Muscle layer of colon (tissue), 2 donors: ENCODE data around the gene N4BP2L2.

Experiments used
- H3K27ac ChIP-seq: one replicate; pipeline ENCODE4 v1.7.0; 2013; ENCODE audit warnings: low read depth, mild to moderate bottlenecking, low read length, moderate library complexity
- H3K27me3 ChIP-seq, 2 donors: one replicate each; pipeline ENCODE4 v1.7.0; 2013; ENCODE audit warnings: low read length in 2 of 2, mild to moderate bottlenecking in 2 of 2; ENCODE audit not compliant: insufficient read depth in 2 of 2, control insufficient read depth in 1 of 2
- H3K36me3 ChIP-seq: one replicate; pipeline ENCODE4 v1.7.0; 2013; ENCODE audit warnings: mild to moderate bottlenecking, low read length; ENCODE audit not compliant: insufficient read depth
- H3K4me1 ChIP-seq: one replicate; pipeline ENCODE4 v1.7.0; 2013; ENCODE audit warnings: mild to moderate bottlenecking, low read length; ENCODE audit not compliant: insufficient read depth
- H3K4me3 ChIP-seq, 2 donors: one replicate each; pipeline ENCODE4 v1.7.0; 2013; ENCODE audit warnings: low read length in 2 of 2, low read depth in 1 of 2, mild to moderate bottlenecking in 1 of 2, moderate library complexity in 1 of 2
- H3K9ac ChIP-seq: one replicate; pipeline ENCODE4 v1.7.0; 2013; ENCODE audit warnings: low read length
- H3K9me3 ChIP-seq: one replicate; pipeline ENCODE4 v1.7.0; 2013; ENCODE audit warnings: mild to moderate bottlenecking, low read length
- donor health status: abdominal sarcoma.
- donor health status: Adenocarcinoma of cecum.

N4BP2L2 gene

DNA sequence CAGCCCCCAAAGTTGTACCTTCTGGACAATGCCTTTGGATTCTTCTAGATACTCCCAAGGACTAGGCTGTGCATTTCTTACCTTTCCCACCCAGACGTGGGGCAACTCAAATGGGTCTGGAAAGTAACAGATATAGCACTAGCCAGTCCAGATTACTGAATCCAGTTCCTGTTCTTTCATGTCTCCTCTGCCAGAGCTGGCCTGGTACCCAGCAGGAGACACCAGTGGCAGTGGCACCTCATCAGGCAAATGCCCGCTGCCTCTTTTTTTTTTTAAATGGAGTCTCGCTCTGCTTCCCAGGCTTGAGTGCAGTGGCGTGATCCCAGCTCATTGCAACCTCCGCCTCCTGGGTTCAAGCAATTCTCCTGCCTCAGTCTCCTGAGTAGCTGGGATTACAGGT is 43.2 kb downstream of the N4BP2L2 start:
- no peaks in the 10 kb centered on the region for H3K27me3 ChIP-seq
- H3K4me1 ChIP-seq: no peaks in the 10 kb centered on the region
- no peak overlapping the region for H3K27ac ChIP-seq
- H3K9ac ChIP-seq: no peak overlapping the region
- H3K4me3 ChIP-seq: no peak overlapping the region
- no peaks in the 10 kb centered on the region for H3K36me3 ChIP-seq
- no peaks in the 10 kb centered on the region for H3K9me3 ChIP-seq

DNA sequence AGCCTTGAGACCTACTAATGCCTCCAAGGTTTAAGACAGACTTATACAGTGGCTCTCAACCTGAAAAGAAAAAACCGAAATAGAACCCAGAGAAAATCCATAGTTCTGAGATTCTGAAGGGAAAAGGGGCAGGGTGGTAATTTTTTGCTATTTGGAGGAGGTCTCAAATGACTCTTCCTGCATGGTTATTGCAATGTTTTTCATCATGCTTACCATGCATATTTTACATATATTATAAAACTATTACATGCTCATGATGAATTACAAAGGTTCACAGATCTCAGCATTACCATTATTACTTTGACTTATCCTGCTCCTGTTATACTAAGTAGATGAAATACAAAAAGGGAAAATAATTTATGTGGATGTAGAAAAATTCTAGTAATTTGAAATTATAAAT is 47.6 kb downstream of the N4BP2L2 start:
- no peaks in the 10 kb centered on the region for H3K4me1 ChIP-seq
- no peak overlapping the region for H3K27ac ChIP-seq
- H3K9ac ChIP-seq: no peak overlapping the region
- no peaks in the 10 kb centered on the region for H3K36me3 ChIP-seq
- H3K9me3 ChIP-seq: no peaks in the 10 kb centered on the region
- H3K27me3 ChIP-seq: no peaks in the 10 kb centered on the region
- no peak overlapping the region for H3K4me3 ChIP-seq

DNA sequence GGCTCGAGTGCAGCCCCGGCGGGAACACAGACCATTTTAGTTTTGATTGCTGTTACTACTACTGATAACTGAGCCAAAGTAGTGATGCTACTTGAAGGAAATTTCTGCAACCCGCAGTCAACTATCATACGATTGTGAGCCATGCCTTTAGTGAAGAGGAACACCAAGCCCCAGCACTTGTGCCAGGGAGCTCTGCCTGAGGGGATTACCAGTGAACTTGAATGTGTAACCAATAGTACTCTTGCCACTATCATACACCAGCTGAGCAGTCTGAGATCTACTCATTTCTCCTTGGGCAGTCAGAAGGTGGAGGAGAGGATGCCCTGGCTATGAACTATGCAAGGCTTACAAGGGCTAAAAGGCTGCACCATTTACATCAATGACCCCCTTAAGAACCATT is 61.7 kb downstream of the N4BP2L2 start:
- Histone ChIP-seq H3K9ac (no peak overlapping the region), H3K4me1 (no peaks in the 10 kb centered on the region), H3K27ac (no peak overlapping the region), H3K36me3 (no peaks in the 10 kb centered on the region), H3K4me3 (no peak overlapping the region), H3K9me3 (no peaks in the 10 kb centered on the region), H3K27me3 (no peaks in the 10 kb centered on the region)

DNA sequence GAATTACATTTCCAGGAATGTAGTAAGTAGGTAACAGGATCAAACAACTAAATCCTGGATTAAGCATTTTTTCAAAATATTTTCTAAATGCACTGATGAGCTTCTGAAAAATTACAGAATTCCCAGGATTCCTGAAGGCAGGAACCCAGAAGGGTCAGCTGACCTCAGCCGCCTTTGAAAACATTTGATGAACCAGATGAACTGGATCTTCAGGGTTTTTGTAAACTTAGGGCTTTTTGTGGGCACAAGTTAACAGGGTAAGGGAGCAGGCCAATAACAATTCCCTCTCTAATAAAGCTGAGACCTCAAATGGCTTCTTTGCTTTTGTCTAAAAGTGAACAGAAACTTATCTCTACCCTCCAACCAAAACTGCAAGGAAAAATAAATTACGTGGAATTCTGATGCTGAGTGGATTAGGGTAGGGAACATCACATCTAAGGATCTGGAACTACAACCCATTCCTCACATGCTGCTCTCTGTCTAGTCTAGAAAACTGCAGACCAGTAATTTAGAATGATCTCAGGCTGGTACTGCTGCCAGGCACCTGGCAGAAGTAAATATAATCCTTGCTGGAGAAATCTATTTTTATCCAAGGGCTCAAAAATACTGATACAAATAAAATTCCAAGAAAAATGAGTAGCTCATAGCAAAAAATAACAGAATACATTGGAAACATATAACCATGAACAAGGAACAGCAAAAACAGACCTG is 62.4 kb downstream of the N4BP2L2 start:
- Histone ChIP-seq H3K27ac (no peak overlapping the region), H3K4me3 (no peak overlapping the region), H3K36me3 (peaks cover 2% of the 10 kb centered on the region)

DNA sequence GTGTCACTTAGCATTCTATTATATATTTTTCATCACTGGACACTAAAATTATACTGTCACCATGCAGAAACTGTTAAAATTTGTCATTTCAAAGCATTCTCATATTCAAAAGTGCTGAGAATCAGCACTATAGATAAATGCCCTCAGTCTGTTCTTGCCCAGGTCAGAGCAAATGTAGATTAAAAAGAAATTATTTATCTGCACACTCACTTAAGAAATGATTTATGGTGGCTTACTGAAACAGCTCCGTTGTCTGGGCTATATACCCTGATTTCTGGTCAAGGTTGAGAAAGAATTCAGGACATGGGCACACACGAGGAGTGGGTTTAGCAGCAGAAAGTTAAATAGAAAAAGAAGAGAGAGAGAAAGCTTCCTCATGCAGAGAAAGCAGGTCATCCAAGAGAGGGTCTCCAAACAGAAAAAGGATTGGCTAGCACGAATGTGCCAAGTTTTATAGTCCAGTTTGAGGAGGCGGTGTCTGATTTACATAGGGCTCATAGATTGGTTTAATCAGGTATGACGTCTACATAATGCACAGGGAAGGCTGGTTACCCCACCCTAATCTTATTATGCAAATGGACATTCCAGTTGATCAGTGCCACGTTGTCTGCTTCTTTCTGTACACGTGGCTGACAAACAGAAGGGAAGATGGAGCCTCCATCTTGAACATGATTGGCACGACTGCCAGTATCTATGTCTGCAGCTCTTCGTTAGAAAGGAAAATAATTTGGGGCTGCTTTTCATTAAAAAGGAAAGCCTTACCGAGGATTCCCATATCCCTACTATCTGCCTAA is 63.4 kb downstream of the N4BP2L2 start:
- H3K9me3 ChIP-seq: no peaks in the 10 kb centered on the region
- H3K27ac ChIP-seq: no peak overlapping the region
- H3K4me3 ChIP-seq: no peak overlapping the region
- peaks cover 7% of the 10 kb centered on the region for H3K36me3 ChIP-seq
- no peaks in the 10 kb centered on the region for H3K27me3 ChIP-seq
- H3K4me1 ChIP-seq: no peaks in the 10 kb centered on the region
- no peak overlapping the region for H3K9ac ChIP-seq

More for the DNA sequence above, 62.4 kb downstream of the N4BP2L2 start:
- Histone ChIP-seq H3K27me3 (no peaks in the 10 kb centered on the region), H3K4me1 (no peaks in the 10 kb centered on the region), H3K9me3 (no peaks in the 10 kb centered on the region), H3K9ac (no peak overlapping the region)

DNA sequence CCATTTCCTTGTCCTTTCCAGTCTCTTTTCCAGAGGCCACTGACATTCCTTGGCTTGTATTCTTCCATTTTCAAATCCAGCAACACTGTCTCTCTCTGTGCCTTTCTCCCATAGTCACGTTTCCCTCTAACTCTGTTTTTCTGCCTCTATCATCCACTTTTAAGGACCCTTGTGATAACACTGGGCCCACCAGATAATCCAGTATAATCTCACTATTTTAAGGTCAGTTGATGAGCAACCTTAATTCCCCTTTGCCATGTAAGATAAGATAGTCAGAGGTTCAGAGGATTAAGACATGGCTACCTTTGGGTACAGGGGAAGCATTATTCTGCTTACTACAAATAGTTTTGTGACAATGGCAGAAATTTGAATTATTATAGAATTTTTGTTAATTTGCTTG is 64.9 kb downstream of the N4BP2L2 start:
- no peak overlapping the region for H3K27ac ChIP-seq
- H3K9me3 ChIP-seq: no peaks in the 10 kb centered on the region
- no peak overlapping the region for H3K9ac ChIP-seq
- no peaks in the 10 kb centered on the region for H3K4me1 ChIP-seq
- no peak overlapping the region for H3K4me3 ChIP-seq
- peaks cover 7% of the 10 kb centered on the region for H3K36me3 ChIP-seq
- H3K27me3 ChIP-seq: no peaks in the 10 kb centered on the region

DNA sequence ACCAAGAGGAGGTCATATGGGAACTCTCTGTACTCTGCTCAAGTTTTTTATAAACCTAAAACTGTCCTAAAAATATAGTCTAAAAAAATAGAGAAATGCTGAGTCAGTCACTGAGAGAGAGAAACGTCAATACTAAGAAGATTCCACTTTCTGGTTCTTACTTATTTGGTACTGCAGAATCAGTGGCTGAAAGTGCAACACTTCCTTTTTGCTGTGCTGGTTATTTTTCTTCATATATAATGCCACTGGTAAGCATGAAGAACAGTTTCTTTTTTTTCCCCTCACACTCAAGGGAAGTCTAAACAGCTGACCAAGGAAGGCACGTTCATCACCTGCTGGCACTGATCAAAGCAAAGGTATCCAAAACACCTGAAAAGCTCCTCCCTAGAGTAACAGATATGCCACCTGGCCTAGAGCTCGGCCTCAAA is 66.4 kb downstream of the N4BP2L2 start:
- Histone ChIP-seq H3K27ac (no peak overlapping the region), H3K36me3 (peaks cover 7% of the 10 kb centered on the region), H3K9ac (no peak overlapping the region), H3K9me3 (no peaks in the 10 kb centered on the region), H3K4me3 (no peak overlapping the region), H3K4me1 (no peaks in the 10 kb centered on the region), H3K27me3 (no peaks in the 10 kb centered on the region)

DNA sequence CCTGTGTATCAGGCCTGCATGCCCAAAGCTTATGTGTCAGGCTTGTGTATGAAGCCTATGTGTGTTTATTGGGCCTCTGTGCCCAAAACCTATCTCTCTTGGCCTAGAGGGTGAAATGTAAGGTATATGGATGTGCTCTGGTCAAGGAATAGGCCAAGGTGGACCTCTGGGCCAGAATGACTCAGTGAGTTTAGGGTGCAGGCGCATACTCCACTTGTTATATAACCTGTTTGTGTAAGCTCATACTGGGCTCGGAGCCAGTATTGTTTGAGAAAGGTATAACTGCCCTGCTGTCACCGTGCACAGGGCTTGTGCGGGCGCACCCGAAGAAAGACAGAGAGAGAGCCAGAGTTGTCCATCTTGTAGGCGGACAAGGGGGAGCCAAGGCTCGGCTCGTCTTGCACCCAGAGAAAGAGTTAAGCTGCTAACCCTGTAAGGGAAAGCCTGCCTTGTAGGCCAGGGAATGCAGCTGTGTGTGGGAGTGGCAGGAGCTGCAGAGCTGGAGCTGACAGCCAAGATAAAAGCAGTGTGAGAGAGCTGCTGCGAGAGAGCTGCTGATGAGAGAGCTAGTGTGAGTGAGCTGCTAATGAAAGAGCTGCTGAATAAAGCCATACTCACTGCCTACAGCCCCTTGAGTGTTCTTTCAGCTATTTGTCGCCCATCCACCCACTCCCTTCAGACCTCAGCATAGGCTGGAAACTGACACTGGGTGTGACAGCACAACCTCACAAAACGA is 67.2 kb downstream of the N4BP2L2 start:
- Histone ChIP-seq H3K4me3 (no peak overlapping the region), H3K27ac (no peak overlapping the region), H3K9ac (no peak overlapping the region), H3K36me3 (peaks cover 7% of the 10 kb centered on the region), H3K9me3 (no peaks in the 10 kb centered on the region), H3K4me1 (no peaks in the 10 kb centered on the region), H3K27me3 (no peaks in the 10 kb centered on the region)

DNA sequence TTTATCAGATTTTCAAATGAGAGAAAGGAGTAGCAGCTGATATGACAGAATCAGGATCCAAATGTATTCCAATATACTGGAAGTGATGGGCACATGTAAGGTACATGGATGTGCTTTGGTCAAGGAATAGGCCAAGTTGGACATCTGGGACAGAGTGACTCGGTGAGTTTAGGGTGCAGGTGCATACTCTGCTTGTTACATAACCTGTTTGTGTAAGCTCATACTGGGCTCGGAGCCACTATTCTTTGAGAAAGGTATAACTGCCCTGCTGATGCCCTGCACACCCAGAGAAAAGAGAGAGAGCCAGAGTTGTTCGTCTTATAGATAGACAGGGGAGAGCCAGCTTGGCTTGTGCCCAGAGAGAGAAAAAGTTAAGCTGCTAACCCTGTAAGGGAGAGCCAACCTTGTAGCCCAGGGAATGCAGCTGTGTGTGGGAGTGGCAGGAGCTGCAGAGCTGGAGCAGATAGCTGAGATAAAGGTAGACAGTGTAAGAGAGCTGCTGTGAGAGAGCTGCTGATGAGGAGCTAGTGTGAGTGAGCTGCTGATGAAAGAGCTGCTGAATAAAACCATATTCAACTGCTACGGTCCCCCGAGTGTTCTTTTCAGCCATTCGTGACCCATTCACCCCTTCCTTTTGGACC is 70.0 kb downstream of the N4BP2L2 start:
- no peak overlapping the region for H3K9ac ChIP-seq

DNA sequence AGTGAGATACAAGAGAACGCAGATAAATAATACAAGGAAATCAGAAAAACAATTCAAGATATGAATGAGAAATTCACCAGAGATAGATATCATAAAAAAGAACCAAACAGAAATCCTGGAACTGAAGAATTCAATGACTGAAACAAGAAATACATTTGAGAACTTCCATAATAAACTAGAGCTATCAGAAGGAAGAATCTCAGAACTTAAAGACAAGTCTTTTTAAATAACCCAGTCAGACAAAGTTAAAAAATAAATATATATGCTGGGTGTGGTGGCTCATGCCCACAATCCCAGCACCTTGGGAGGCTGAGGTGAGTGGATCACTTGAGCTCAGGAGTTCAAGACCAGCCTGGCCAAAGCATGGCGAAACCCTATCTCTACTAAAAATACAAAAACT is 82.0 kb downstream of the N4BP2L2 start:
- Histone ChIP-seq H3K27ac (no peak overlapping the region), H3K27me3 (no peaks in the 10 kb centered on the region), H3K36me3 (no peaks in the 10 kb centered on the region), H3K9me3 (no peaks in the 10 kb centered on the region), H3K4me3 (no peak overlapping the region), H3K9ac (no peak overlapping the region), H3K4me1 (no peaks in the 10 kb centered on the region)

More for the DNA sequence above, 70.0 kb downstream of the N4BP2L2 start:
- H3K27me3 ChIP-seq: no peaks in the 10 kb centered on the region
- no peaks in the 10 kb centered on the region for H3K4me1 ChIP-seq
- no peak overlapping the region for H3K4me3 ChIP-seq
- H3K9me3 ChIP-seq: no peaks in the 10 kb centered on the region
- no peak overlapping the region for H3K27ac ChIP-seq
- peaks cover 7% of the 10 kb centered on the region for H3K36me3 ChIP-seq

DNA sequence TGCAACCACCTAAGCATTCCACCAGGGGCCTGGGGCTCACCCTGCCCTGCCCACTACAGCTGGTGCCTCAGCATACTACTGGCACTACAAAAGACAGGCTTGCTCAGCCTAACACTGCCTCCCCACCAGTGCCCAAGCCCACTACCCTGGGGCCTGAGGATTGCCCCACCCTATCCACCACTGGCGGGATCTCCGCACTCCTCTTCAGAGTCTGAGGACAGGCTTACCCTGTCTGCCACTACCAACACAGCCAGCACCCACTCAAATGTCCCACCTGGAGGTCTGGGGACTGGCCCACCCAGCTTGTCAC is 83.0 kb downstream of the N4BP2L2 start:
- Histone ChIP-seq H3K36me3 (no peaks in the 10 kb centered on the region), H3K4me3 (no peak overlapping the region), H3K9ac (no peak overlapping the region), H3K4me1 (no peaks in the 10 kb centered on the region), H3K9me3 (no peaks in the 10 kb centered on the region), H3K27me3 (no peaks in the 10 kb centered on the region), H3K27ac (no peak overlapping the region)
